Thyroid gland (tissue), 4 donors: ENCODE measurements around the gene GPC6.

Source experiments
- CTCF ChIP-seq, 6 experiments: fragments of 200-600 bp in 3 of 6; fragments of 450-650 bp in 3 of 6; sonication (generic) in 3 of 6; IDR thresholded peaks; one replicate each; pipeline ENCODE4 v1.5.1; 2016 to 2019; ENCODE audit warnings: antibody characterized with exemption in 6 of 6, mild to moderate bottlenecking in 2 of 6, inconsistent platforms in 1 of 6, moderate library complexity in 1 of 6
- POLR2A ChIP-seq, 2 donors: fragments of 450-650 bp; IDR thresholded peaks; one replicate each; pipeline ENCODE4 v1.6.1; 2017; ENCODE audit warnings: antibody characterized with exemption in 2 of 2, mild to moderate bottlenecking in 2 of 2, moderate library complexity in 1 of 2

GRCh38 chr13:94168783-94169453, 942.3 kb downstream of the GPC6 start:
- no peak for TF ChIP-seq CTCF (IDR thresholded peaks at IDR 0.05)
- no peak for TF ChIP-seq POLR2A (IDR thresholded peaks at IDR 0.05)
